NCI-H2107 treated with DMSO at 0.1 percent for 48 hours (cell line): ENCODE data around the gene ZNF605.
"Not testable (repeated sequence)": the region's sequence is repeated elsewhere in the genome, so short reads cannot be mapped to it uniquely, and the experiment has no call there.

ENCODE experiments used
- DNase-seq: peaks from one replicate; lab custom pipeline; 2025; ENCODE audit not compliant: unreplicated experiment; lab: John Stamatoyannopoulos, UW

ZNF605 gene

DNA sequence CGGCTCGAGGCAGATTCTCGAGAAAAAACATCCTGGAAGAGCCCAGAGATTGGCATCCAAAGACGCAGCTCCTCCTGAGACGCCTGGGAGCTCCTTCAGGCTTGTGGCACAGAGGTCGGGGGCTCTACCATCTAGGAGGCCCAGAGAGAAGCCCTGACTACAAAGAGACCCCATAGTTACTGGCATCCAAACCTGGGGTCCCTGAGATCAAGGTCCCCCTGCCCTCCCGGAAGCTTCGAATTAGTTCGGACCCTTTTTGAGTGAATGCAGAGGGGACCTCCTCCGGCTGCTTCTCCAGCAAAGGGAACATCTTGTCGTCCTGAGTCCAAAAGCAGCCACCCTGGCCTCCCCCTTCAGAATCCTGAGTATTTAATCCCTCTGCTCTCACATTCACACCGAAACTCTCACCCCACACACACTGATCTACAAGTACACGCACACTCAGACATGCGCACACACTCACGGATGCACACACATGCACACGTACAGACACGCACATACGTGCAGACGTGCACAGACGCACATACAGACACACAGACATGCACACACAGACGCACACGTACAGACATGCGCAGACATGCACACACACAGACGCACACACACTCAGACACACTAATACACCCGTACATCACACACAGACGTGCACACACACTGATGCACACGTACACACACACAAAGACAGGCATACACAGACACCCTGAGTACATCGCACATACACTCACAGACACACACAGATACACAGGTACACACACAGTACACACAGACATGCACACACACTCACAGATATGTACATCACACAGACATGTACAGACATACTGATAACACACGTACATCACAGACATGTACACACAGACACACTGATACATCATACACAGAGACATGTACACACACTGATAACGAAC lies 5.9 kb downstream of the ZNF605 start:
- no peak for DNase-seq

DNA sequence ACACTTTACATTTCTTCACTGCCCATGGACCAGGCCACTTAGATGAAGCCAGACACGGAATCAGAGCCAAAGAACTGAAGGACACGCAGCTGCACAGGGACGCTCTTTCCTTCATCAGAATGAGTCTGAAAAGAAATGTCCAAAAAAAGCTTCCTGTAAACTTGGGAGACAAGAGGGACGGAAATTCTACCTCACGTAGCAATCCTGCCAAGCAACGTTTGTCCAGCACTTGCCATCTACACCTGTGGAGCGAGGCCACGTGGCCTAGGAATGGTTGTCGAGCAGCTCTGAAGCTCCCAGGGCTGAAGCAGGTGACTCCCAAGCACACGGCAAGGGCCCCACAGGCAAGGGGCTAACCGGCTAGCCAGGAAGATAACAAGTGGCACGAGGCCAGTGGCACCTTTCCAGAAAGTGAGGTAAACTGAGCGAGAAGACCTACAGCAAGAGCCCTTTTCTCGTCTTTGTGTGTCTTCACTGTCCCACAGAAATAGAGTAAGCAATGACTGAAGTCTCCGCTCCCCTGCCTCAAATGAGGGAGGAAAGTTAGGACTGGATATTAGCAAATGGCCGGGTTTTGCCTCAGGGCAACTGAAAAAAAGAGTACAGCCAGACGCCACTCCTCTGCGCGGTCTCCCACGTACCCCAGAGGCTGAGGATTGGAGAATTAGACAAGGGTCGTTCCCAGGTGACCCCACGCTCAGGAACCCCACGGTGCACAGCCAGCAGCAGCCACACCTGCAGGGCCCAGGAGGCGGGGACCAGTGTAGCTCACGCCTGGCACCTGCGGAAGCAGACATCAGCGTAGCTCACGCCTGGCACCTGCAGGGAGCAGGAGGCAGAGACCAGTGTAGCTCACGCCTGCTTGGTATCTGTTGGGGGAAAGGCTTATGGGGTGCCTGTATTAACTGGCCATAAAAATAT lies 7.7 kb downstream of the ZNF605 start:
- no peak for DNase-seq

DNA sequence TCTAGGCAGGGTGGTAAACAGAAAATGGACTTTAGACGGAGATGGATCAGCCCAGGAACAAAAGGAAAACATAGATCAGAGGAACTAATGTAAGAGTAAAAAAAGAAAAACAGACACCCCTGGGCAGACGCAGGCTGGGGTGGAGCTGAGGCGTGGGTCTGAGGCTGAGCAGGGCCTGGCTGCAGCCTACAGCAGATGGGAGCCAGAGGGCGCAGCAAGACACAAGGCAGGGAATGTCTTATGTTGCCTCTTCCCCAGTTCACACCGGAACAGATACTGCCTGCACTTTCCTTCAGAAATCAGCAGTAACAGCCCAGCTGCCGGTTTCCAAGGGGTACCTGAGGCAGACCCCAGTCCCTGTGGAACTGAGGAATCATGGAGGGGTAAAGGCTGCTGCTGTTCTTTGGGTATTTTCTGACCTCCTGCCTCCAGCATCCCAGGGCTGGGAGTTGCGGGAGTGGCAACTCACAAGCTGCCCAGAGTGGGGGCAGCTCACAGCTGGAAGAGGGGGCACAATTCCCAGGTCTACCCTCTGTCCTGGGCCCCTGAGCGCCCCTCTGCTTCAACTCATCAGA lies 9.8 kb downstream of the ZNF605 start:
- no peak for DNase-seq

DNA sequence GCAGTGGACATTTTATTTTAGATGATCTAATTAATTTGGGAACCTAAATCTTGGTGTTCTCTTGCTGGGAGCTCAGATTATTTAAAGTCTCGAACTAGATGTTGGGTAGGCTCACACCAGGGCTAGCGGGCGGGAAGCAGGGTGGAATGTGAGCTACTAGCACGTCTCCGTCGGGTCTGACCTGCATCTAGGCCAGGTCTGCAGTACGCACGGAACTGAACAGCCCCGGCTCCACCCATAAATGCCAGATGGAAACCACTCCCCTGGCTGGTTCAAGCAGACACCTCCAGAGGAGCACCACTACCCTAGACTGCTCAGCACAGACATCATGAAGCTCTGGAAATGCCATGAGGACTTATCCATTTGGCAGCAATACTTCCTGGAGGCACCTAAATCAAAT lies 10.3 kb downstream of the ZNF605 start:
- no peak for DNase-seq

- no peak for DNase-seq
These were observed 13.5 kb downstream of the ZNF605 start for GRCh38 chr12:132942611-132943010.

GRCh38 chr12:132941336-132941954 lies 14.7 kb downstream of the ZNF605 start:
- no peak for DNase-seq

GRCh38 chr12:132940071-132940719 lies 15.9 kb downstream of the ZNF605 start:
- no peak for DNase-seq

DNA sequence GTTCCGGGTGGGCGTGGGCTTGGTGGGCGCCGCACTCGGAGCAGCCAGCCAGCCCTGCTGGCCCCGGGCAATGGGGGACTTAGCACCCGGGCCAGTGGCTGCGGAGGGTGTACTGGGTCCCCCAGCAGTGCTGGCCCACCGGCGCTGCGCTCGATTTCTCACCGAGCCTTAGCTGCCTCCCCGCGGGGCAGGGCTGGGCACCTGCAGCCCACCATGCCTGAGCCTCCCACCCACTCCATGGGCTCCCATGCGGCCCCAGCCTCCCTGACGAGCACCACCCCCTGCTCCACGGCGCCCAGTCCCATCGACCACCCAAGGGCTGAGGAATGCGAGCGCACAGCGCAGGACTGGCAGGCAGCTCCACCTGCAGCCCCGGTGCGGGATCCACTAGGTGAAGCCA lies 17.3 kb downstream of the ZNF605 start:
- DNase-seq, result not testable (repeated sequence)

DNA sequence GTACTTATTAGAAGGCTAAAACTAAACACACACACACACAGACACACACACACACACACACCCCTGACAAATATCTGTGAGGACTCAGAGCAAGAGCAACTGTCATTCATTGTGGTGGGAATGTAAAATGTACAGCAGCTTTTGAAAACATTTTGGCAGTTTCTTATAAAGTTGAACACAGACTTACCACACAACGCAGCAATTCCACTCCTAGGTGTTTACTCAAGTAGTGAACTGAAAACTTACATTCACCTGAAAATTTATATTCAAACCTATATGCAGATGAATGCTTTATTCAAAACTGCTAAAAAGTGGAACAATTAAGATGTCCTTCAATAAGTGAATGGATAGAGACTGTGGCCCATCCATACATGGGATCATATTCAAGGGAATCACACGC lies 18.6 kb downstream of the ZNF605 start:
- DNase-seq, result no peak

DNA sequence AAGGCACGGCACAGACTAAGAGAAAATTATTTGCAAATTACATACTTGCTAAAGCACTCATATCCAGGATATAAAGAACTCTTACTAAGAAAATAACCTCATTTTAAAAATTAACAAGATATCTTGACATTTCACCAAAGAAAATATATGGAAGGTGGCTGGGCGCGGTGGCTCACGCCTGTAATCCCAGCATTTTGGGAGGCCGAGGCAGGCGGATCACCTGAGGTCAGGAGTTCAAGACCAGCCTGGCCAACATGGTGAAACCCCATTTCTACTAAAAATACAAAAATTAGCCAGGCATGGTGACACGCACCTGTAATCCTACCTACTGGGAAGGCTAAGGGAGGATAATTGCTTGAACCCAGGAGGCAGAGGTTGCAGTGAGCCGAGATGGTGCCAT lies 19.2 kb downstream of the ZNF605 start:
- DNase-seq, result not testable (repeated sequence)

DNA sequence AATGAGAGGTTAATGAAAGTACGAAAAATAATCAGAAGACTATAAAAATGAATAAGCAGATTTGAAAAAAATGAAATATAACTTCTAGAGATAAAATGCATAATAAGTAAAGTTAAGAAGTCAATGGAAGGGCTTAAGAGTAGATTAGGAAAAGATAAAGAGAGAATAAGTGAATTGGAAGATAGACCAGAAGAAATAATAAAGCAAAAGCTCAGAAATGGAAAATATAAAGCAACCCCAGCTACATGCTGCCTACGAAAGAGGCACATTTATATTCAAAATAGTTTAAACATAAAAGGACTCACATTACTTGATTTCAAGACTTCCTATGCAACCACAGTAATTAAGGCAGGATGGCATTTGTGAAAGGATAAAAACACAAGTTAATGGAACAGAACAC lies 19.9 kb downstream of the ZNF605 start:
- no peak for DNase-seq

DNA sequence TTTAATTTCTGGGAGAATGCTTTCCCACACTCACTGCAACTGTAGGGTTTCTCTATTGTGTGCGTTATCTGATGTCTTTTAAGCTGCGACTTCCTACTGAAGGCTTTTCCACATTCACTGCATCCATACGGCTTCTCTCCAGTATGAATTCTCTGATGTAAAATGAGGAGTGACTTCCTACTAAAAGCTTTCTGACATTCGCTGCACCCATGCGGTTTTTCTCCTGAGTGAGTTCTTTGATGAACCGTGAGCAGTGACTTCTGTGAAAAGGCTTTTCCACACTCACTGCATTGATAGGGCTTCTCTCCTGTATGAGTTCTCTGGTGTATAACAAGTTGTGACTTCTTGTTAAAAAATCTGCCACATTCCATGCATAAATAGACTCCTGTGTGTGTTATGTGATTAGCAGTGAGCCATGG lies 29.7 kb downstream of the ZNF605 start:
- no peak for DNase-seq

DNA sequence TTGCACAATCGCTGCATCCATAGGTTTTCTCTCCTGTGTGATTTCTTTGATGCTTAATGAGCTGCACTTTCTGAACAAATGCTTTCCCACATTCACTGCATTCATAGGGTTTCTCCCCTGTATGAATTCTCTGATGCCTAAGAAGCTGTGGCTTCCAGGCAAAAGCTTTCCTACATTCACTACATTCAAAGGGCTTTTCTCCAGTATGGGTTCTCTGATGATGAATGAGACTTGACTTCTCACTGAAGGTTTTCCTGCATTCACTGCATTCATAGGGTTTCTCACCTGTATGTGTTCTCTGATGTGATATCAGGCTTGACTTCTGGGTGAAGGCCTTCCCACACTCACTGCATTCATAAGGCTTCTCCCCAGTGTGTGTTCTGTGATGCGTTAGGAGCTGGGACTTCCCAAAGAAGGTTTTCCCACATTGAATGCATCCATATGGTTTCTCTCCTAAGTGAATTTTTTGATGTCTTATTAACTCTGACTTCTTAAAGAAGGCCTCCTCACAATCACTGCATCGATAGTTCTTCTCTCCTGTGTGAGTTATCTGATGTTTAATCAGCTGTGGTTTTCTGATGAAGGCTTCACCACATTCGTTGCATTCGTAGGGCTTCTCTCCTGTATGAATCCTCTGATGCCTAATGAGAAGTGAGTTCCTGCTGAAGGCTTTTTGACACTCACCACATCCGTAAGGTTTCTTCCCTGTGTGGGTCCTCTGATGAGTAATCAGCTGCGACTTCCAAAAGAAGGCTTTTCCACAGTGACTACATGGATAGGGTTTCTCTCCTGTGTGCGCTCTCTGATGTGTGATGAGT lies 30.3 kb downstream of the ZNF605 start:
- DNase-seq, result no peak

GRCh38 chr12:132924356-132924755 lies 31.8 kb downstream of the ZNF605 start:
- no peak for DNase-seq

DNA sequence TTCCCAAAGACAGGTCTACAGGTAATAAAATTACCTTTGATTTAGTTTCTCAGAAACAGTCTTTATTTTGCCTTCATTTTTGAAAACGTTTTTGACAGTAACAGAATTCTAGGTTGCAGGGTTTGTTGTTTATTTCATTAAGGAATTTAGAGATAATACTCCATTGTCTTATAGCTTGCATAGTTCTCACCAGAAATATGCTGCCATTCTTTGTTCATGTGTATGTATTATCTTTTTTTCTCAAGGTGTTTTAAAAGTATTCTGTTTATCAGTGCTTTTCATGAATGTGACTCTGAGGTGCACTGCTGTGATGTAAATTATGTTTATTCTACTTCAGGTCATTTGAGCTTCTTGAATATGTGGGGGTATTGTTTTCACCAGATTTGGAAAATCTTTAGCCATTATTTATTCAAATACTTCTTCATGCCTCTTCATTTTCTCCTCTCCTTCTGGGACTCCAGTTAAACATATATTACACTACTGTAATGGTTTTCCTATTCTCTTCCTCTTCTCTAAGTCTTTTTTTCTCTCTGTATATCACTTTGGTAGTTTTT lies 32.7 kb downstream of the ZNF605 start:
- no peak for DNase-seq

DNA sequence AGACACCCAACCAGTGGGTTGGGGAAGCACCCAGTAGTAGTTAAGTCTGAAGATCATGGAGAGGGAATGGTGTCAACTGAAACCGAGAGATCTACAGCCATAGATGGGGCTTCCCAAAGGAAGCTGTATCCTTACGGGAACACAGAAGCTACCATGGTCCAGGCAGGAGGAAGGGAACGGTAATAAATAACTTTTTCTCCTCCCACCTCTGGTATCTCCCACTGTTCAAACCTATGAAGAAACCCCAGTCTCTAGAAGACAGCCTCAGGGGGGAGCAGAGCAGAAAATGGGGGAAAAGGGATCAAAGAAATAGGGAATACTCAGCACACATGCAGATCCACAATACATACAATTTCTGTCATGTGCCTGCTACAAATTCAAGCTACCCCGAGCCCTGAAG lies 33.4 kb downstream of the ZNF605 start:
- no peak for DNase-seq

DNA sequence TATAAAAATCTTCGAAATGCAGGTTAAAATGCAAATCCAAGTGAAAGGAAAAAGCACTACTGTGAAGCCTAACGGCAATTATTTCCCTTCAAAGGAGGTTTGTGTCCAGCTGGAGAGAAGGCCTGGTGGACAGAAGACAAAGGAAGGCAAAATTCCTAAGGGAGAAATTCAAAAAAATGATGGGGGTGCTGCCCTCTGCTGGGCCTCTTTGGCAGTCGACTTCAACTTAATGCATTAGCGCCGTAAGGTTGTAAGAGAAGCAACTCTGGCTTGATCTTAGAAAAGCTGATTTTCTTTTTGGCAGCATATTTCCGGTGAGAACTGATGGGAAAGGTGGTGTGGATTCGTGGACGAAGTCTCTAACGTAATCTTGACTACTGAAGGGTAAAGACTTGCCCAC lies 34.4 kb downstream of the ZNF605 start:
- no peak for DNase-seq

- DNase-seq, result no peak
These were observed 37.4 kb downstream of the ZNF605 start for GRCh38 chr12:132918680-132919079.

GRCh38 chr12:132909030-132909368 lies 47.1 kb downstream of the ZNF605 start:
- DNase-seq, result no peak
